ENCODE results near the gene RCAN2. TPM values are rescaled to one million over a fixed set of nuclear protein-coding genes. Genes with fewer than 3 reads are reported as not detected.

RCAN2 gene
- total RNA-seq, 2 experiments from 2014 or later: 0.37 to 0.43 TPM

DNA sequence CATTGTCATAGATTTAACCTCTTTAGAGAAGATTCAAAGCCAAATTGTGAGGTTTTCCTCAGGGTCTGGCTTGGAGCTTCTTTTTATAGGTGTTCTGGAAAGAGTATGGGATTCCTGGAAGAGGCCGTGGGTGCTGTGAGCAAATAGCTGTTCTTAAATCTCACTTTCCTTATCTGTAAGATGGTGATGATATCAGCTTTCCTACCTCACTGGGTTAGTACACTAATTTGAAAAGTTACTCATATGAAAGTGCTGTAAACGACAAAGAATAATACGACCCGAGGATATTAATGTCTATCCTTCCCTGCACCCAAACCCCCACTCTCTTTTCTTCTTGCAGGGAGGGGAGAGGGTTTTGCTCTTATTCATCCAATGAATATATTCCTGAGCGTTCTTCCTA lies 203.6 kb downstream of the RCAN2 start:
- H3K4me3 Mint-ChIP-seq: no peak overlapping the region
- no peak overlapping the region for H3K27ac Mint-ChIP-seq
- H3K27me3 Mint-ChIP-seq (ENCODE audit: low read depth): peaks cover 28% of the 10 kb centered on the region
- no peaks in the 10 kb centered on the region for H3K4me1 Mint-ChIP-seq (ENCODE audit: low read depth)
- no peaks in the 10 kb centered on the region for H3K36me3 Mint-ChIP-seq (ENCODE audit: low read depth)
- intact Hi-C loops (cut with micrococcal nuclease): no loop called here
- no peak for DNase-seq
- H3K9me3 Mint-ChIP-seq: no peaks in the 10 kb centered on the region
- CTCF ChIA-PET: interaction anchor here (0.6 kb wide), 1 partner anchor 157 kb away, joined by 3 read pairs; no protein-coding TSS in a partner anchor

DNA sequence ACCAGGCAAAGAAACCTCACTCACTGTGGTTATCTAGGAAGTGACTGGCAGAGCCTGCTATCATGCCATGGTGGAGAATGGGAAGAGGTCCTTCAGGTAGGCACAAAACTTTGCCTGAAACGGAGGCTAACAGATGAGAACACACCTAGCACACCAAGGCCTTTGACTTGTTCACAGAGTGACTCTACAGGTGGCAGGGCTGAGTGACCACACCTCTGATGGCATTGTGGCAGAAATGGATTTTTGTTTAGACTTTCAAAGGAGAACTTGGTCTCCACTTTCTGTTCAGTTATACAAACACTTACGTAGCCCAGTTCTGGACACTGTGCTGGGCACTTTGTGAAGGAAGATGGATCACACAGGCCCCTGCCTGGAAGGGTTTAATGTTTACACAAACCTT lies 204.2 kb downstream of the RCAN2 start:
- Mint-ChIP-seq H3K4me1 (ENCODE audit: low read depth) (no peaks in the 10 kb centered on the region), H3K27ac (no peak overlapping the region), H3K4me3 (no peak overlapping the region), H3K36me3 (ENCODE audit: low read depth) (no peaks in the 10 kb centered on the region), H3K27me3 (ENCODE audit: low read depth) (peaks cover 28% of the 10 kb centered on the region), H3K9me3 (no peaks in the 10 kb centered on the region)
- DNase-seq: no peak
- intact Hi-C loops (cut with micrococcal nuclease): no loop called here
- CTCF ChIA-PET: interaction anchor here (0.6 kb wide), 1 partner anchor 156 kb away, joined by 3 read pairs; no protein-coding TSS in a partner anchor

DNA sequence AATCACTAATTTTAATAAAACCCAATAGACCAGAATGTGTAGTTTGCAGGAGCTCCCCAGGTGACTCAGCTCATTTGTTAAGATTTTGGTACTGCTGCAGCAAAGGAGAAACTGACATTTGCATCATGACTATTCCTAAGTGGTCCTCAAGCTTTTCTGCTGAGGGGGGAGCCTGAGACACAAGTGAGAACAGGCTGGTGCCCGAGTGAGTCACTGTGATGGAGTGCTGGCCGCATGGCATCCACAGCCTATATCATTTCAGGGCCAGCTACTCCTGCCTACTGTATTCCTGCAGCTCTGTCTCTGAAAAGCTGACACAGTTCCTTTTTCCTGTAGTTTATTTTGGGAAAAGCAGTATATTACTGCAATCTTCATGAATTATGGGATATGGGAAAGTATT lies 206.8 kb downstream of the RCAN2 start:
- Mint-ChIP-seq H3K9me3 (no peaks in the 10 kb centered on the region), H3K36me3 (ENCODE audit: low read depth) (no peaks in the 10 kb centered on the region), H3K27ac (no peak overlapping the region), H3K4me3 (no peak overlapping the region), H3K27me3 (ENCODE audit: low read depth) (peaks cover 11% of the 10 kb centered on the region), H3K4me1 (ENCODE audit: low read depth) (no peaks in the 10 kb centered on the region)
- intact Hi-C loops (cut with micrococcal nuclease): no loop called here
- DNase-seq: no peak
- CTCF ChIA-PET: no interaction called here

- H3K27me3 Mint-ChIP-seq (ENCODE audit: low read depth): peaks cover 10% of the 10 kb centered on the region
- H3K36me3 Mint-ChIP-seq (ENCODE audit: low read depth): no peaks in the 10 kb centered on the region
- no peak for DNase-seq
- H3K4me3 Mint-ChIP-seq: no peak overlapping the region
- intact Hi-C loops (cut with micrococcal nuclease): no loop called here
- H3K4me1 Mint-ChIP-seq (ENCODE audit: low read depth): no peaks in the 10 kb centered on the region
- H3K9me3 Mint-ChIP-seq: no peaks in the 10 kb centered on the region
- CTCF ChIA-PET: no interaction called here
- no peak overlapping the region for H3K27ac Mint-ChIP-seq
Observed at GRCh38 chr6:46281110-46281509, 210.1 kb downstream of the RCAN2 start.

DNA sequence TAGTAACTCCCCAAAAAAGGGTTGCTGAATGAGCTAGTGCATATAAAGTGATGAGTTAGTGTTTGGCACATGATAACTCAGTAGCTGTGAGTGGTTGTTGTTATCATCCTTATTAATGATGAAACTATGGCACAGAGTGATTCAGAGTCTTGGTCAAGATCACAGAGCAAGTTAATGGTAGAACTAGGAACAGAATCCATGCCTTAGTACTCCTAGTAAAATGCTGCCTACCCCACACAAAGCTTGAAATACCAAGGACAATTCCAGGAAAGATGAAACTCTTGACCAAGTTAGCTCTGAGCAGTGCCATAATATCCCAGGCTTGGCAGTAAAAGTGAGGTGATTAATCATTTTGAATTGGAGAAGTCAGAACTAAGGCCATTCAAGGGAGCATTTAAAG lies 211.4 kb downstream of the RCAN2 start:
- CTCF ChIA-PET: no interaction called here
- Mint-ChIP-seq H3K36me3 (ENCODE audit: low read depth) (no peaks in the 10 kb centered on the region), H3K4me3 (no peak overlapping the region), H3K27ac (no peak overlapping the region), H3K27me3 (ENCODE audit: low read depth) (peaks cover 14% of the 10 kb centered on the region), H3K9me3 (no peaks in the 10 kb centered on the region), H3K4me1 (ENCODE audit: low read depth) (no peaks in the 10 kb centered on the region)
- DNase-seq: no peak
- intact Hi-C loops (cut with micrococcal nuclease): no loop called here

- no peak overlapping the region for H3K4me3 Mint-ChIP-seq
- no peaks in the 10 kb centered on the region for H3K36me3 Mint-ChIP-seq (ENCODE audit: low read depth)
- DNase-seq: no peak
- no peak overlapping the region for H3K27ac Mint-ChIP-seq
- H3K9me3 Mint-ChIP-seq: no peaks in the 10 kb centered on the region
- peaks cover 14% of the 10 kb centered on the region for H3K27me3 Mint-ChIP-seq (ENCODE audit: low read depth)
- CTCF ChIA-PET: no interaction called here
- H3K4me1 Mint-ChIP-seq (ENCODE audit: low read depth): no peaks in the 10 kb centered on the region
- intact Hi-C loops (cut with micrococcal nuclease): no loop called here
Observed at GRCh38 chr6:46276576-46277142, 214.6 kb downstream of the RCAN2 start.

GRCh38 chr6:46274502-46274901 lies 216.7 kb downstream of the RCAN2 start:
- Mint-ChIP-seq H3K27ac (no peak overlapping the region), H3K4me3 (no peak overlapping the region), H3K36me3 (ENCODE audit: low read depth) (no peaks in the 10 kb centered on the region), H3K27me3 (ENCODE audit: low read depth) (peaks cover 14% of the 10 kb centered on the region), H3K4me1 (ENCODE audit: low read depth) (no peaks in the 10 kb centered on the region), H3K9me3 (no peaks in the 10 kb centered on the region)
- intact Hi-C loops (cut with micrococcal nuclease): no loop called here
- CTCF ChIA-PET: interaction anchor here (1.0 kb wide), 1 partner anchor 135 kb away, joined by 3 read pairs; no protein-coding TSS in a partner anchor
- DNase-seq: no peak

GRCh38 chr6:46273911-46274310 lies 217.3 kb downstream of the RCAN2 start:
- Mint-ChIP-seq H3K4me3 (no peak overlapping the region), H3K9me3 (no peaks in the 10 kb centered on the region), H3K4me1 (ENCODE audit: low read depth) (no peaks in the 10 kb centered on the region), H3K27me3 (ENCODE audit: low read depth) (peaks cover 14% of the 10 kb centered on the region), H3K27ac (no peak overlapping the region), H3K36me3 (ENCODE audit: low read depth) (no peaks in the 10 kb centered on the region)
- intact Hi-C loops (cut with micrococcal nuclease): no loop called here
- DNase-seq: no peak
- CTCF ChIA-PET: interaction anchor here (0.6 to 1.0 kb wide), 2 partner anchors 18 to 136 kb away, joined by 3 read pairs; no protein-coding TSS in a partner anchor

DNA sequence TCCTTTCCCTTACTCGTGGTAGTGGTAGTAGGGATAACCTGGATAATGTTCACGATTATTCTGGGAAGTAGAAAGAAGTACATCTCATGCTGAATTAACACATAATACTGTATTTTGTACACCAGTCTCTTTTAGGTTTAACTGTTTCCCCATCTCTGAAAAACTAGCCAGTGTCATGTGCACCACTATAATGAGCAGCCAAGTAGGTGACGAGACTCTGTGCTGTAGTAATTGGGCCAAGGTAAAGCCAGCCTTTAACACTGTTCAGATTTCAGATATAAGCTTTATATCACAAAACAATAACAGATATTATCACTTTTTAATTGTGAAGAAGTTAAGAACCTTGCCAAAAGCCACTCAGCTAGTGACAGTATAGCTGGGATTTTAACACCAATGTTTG lies 219.5 kb downstream of the RCAN2 start:
- DNase-seq: no peak
- no peak overlapping the region for H3K27ac Mint-ChIP-seq
- H3K4me3 Mint-ChIP-seq: no peak overlapping the region
- H3K27me3 Mint-ChIP-seq (ENCODE audit: low read depth): peaks cover 10% of the 10 kb centered on the region
- intact Hi-C loops (cut with micrococcal nuclease): no loop called here
- CTCF ChIA-PET: no interaction called here
- H3K36me3 Mint-ChIP-seq (ENCODE audit: low read depth): no peaks in the 10 kb centered on the region
- H3K4me1 Mint-ChIP-seq (ENCODE audit: low read depth): no peaks in the 10 kb centered on the region
- H3K9me3 Mint-ChIP-seq: no peaks in the 10 kb centered on the region

GRCh38 chr6:46271107-46271506 lies 220.1 kb downstream of the RCAN2 start:
- no peak for DNase-seq
- Mint-ChIP-seq H3K9me3 (no peaks in the 10 kb centered on the region), H3K36me3 (ENCODE audit: low read depth) (no peaks in the 10 kb centered on the region), H3K4me3 (no peak overlapping the region), H3K27me3 (ENCODE audit: low read depth) (peaks cover 3% of the 10 kb centered on the region), H3K4me1 (ENCODE audit: low read depth) (no peaks in the 10 kb centered on the region), H3K27ac (no peak overlapping the region)
- CTCF ChIA-PET: no interaction called here
- intact Hi-C loops (cut with micrococcal nuclease): no loop called here

GRCh38 chr6:46270336-46270735 lies 220.9 kb downstream of the RCAN2 start:
- Mint-ChIP-seq H3K9me3 (no peaks in the 10 kb centered on the region), H3K27me3 (ENCODE audit: low read depth) (no peaks in the 10 kb centered on the region), H3K4me1 (ENCODE audit: low read depth) (no peaks in the 10 kb centered on the region), H3K4me3 (no peak overlapping the region), H3K36me3 (ENCODE audit: low read depth) (no peaks in the 10 kb centered on the region), H3K27ac (no peak overlapping the region)
- DNase-seq: no peak
- intact Hi-C loops (cut with micrococcal nuclease): no loop called here
- CTCF ChIA-PET: no interaction called here

DNA sequence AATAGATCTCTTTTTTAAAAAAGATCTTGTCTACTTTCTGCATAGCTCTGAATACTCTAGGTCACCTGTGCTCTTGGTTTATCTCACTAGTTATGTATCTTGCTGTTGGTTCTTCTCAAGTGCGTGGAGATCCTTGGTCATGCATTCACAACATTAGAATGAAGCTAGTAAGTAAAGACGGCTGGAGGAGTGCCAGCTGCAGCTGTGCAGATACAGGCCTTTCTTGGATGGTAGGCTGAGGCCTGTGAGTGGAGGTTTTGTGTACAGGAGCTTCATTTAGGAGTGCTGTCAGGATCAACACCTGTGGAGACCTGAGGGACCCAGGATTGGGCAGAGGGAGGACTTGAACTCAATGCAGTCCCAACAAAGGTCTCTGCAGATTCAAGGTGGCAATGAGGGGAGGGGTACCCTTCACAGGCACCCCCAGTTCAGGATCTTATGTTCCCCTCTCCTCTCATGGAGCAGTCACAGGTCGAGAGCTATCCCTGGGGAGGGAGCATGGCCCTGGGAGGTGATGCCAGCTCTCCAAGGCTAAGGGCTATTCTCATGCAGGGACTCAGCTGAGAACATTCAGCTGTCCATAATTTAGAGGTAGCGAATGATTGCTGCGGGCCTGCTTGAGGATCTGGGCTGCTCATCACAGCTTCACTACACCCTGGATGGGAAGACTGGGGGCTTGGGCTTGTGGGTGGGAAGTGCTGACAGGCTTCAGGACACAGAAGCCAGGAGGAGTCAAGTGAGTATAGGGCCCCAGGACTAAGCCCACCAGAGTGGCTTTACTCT lies 221.6 kb downstream of the RCAN2 start:
- Mint-ChIP-seq H3K27ac (no peak overlapping the region), H3K9me3 (no peaks in the 10 kb centered on the region), H3K4me3 (no peak overlapping the region), H3K36me3 (ENCODE audit: low read depth) (no peaks in the 10 kb centered on the region), H3K4me1 (ENCODE audit: low read depth) (no peaks in the 10 kb centered on the region), H3K27me3 (ENCODE audit: low read depth) (no peaks in the 10 kb centered on the region)
- intact Hi-C loops (cut with micrococcal nuclease): no loop called here
- CTCF ChIA-PET: no interaction called here
- no peak for DNase-seq

GRCh38 chr6:46267515-46267914 lies 223.7 kb downstream of the RCAN2 start:
- Mint-ChIP-seq H3K27ac (no peak overlapping the region), H3K4me1 (ENCODE audit: low read depth) (no peaks in the 10 kb centered on the region), H3K27me3 (ENCODE audit: low read depth) (no peaks in the 10 kb centered on the region), H3K4me3 (no peak overlapping the region), H3K36me3 (ENCODE audit: low read depth) (no peaks in the 10 kb centered on the region), H3K9me3 (no peaks in the 10 kb centered on the region)
- CTCF ChIA-PET: no interaction called here
- DNase-seq: no peak
- intact Hi-C loops (cut with micrococcal nuclease): no loop called here
